Esophagus squamous epithelium (tissue), 4 donors: ENCODE measurements around the gene MSX1.

ENCODE experiments used
- CTCF ChIP-seq, 6 experiments: fragments of 450-650 bp in 4 of 6; fragments of 200-600 bp in 2 of 6; sonication (generic) in 2 of 6; IDR thresholded peaks; one replicate each; pipeline ENCODE4 v1.5.1; 2016 to 2019; ENCODE audit warnings: antibody characterized with exemption in 6 of 6, mild to moderate bottlenecking in 4 of 6, moderate library complexity in 4 of 6
- POLR2A ChIP-seq, 4 donors: fragments of 450-650 bp; IDR thresholded peaks; one replicate each; pipeline ENCODE4 v1.6.1; 2017; ENCODE audit warnings: antibody characterized with exemption in 4 of 4, mild to moderate bottlenecking in 4 of 4, moderate library complexity in 3 of 4

GRCh38 chr4:4853371-4853823 is 6.1 kb upstream of the MSX1 start:
- TF ChIP-seq POLR2A (IDR thresholded peaks at IDR 0.05), result no peak
- TF ChIP-seq CTCF (IDR thresholded peaks at IDR 0.05), result no peak
